GM21717 (cell line): ENCODE results near the gene CEP192.
A peak's percentile ranks its signal among the peaks of the same experiment; 100 is the strongest.

Source experiments
- ATAC-seq: cut with Tn5 transposase; IDR thresholded peaks from one replicate; pipeline ENCODE4 v1.9.1; 2021; ENCODE audit warnings: mild to moderate bottlenecking, moderate library complexity; ENCODE audit not compliant: unreplicated experiment

CEP192 gene

GRCh38 chr18:13099113-13099512, 108.0 kb downstream of the CEP192 start:
- ATAC-seq, result no peak

GRCh38 chr18:13100942-13101658, 109.9 kb downstream of the CEP192 start:
- ATAC-seq, result no peak

DNA sequence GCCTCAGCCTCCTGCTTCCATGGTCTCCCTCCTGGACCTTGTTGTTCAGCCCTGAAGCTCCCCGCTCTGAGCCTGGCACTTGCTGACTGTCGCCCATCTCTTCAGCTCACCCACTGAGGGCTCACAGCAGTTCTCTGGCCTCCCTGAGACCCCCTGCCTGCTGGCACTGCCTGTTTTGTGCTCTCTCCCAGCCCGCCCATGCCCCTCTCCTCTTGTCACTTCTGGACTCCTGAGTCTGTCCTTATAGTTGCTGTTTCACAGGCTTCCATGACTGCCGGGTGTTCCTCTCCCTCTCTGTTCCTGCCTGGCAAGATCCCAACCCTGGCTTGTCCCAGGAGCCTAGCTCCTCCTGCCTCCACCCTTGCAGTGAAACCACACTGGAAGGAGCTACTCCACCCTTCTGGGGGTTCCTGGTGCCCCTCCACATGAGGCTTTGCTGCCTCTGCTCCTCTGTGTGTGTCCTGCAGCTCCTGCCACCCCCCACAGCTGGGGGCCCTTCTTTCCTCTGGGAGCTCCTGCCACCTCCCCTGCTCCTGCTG, 110.6 kb downstream of the CEP192 start:
- ATAC-seq, result no peak

DNA sequence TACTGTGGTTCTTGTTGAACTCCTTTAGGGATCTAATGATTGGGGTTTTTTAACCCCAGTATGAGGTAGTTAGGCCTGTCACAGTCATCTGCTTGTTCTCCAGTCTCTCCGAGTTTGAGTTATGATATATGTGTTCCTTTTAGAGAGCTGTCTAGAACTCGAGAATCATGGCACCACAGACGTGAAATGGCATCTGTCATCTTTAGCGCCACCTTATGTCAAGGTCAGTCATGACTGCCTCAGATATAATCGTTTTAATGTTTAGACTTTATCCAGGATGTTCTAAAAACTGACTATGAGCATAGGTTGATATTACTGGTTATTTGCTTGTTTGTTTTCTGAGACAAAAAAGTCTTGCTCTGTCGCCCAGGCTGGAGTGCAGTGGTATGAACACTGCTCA, 112.2 kb downstream of the CEP192 start:
- no peak for ATAC-seq

- no peak for ATAC-seq
Measured at GRCh38 chr18:13105059-13105458, 113.9 kb downstream of the CEP192 start.

GRCh38 chr18:13107074-13107473, 115.9 kb downstream of the CEP192 start:
- ATAC-seq, result no peak

DNA sequence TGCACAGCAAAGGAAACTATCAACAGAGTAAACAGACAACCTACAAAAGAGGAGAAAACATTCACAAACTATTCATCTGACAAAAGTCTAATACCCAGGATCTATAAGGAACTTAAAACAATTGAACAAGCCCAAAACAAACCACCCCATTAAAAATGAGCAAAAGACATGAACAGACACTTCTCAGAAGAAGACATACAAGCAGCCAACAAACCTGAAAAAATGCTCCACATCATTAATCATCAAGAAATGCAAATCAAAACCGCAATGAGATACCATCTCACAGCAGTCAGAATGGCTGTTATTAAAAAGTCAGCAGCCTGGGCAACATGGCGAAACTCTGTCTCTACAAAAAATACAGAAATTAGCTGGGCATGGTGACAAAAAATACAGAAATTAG, 117.2 kb downstream of the CEP192 start:
- no peak for ATAC-seq

DNA sequence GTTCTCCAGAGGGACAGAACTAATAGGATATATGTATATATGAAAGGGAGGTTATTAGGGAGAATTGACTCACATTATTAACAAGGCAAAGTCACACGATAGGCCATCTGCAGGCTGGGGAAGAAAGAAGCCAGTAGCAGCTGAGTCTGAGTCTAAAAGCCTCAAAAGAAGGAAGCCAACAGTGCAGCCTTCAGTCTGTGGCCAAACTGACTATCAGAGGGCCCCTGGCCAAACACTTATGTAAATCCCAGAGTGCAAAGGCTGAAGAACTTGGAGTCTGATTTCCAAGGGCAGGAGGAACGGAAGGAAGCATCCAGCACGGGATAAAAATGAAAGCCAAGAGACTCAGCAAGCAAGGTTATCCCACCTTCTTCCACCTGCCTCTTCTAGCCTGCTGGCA, 119.4 kb downstream of the CEP192 start:
- no peak for ATAC-seq

DNA sequence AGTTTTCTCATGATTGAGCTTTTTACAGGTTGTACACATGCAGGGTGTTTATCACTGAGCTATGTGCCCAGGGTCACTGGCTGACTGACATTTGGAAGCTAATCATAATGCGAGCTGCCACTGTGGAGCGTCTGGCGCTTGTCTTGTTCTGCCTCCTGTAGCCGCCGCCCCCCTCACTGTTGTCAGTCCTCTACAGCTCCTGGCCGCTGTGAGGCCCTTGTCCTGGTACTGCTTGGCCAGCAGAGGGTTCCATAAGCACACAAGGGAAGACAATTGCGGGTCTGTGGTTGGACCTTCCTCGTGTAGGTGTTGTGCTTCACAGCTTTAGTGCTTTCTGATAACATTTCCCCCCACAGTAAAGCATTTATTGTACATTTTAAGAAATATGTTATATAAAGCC, 121.8 kb downstream of the CEP192 start:
- no peak for ATAC-seq

DNA sequence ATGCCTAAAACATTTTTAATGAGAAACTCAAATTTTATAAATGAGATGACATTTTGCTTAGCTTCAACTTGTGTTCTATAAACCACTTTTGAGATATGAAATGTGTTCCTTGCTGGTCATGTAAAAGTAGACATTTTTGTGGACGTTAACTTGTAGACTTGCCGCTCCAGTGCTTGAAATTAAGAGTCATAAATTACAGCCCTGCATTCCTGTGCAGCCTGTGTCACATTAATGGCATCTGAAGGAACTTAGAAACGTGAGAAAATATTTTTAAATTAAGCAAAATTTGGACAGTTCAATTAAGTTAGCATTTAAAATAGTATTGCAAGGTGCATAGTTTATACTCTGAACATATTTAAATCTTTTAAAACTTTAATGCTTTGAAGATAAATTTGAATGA, 129.1 kb downstream of the CEP192 start:
- no peak for ATAC-seq

DNA sequence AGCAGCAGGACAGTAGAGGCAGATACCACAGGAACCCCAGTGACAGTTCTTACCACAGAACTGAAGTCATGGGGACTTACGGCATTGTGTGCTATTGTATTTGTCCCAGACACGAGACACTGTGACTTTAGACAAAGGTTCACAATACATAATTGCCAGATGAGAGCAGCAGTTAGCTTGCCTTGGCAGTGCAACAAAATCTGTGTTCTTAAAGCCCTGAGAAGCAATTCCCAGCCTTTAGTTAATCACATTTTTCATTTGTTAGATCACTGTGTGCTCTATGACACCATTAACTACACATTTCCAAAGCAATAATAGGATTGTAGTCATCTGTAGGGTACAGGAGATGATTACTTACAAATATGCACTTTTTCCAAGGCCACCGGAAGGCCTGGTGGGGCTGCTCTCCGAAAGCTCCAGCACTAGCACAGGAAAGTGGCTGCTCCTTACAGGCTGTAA, 129.8 kb downstream of the CEP192 start:
- ATAC-seq, result no peak

GRCh38 chr18:13124411-13124810, 133.2 kb downstream of the CEP192 start:
- ATAC-seq, result no peak

- ATAC-seq, result no peak
Measured at GRCh38 chr18:13125191-13125590, 134.0 kb downstream of the CEP192 start.

DNA sequence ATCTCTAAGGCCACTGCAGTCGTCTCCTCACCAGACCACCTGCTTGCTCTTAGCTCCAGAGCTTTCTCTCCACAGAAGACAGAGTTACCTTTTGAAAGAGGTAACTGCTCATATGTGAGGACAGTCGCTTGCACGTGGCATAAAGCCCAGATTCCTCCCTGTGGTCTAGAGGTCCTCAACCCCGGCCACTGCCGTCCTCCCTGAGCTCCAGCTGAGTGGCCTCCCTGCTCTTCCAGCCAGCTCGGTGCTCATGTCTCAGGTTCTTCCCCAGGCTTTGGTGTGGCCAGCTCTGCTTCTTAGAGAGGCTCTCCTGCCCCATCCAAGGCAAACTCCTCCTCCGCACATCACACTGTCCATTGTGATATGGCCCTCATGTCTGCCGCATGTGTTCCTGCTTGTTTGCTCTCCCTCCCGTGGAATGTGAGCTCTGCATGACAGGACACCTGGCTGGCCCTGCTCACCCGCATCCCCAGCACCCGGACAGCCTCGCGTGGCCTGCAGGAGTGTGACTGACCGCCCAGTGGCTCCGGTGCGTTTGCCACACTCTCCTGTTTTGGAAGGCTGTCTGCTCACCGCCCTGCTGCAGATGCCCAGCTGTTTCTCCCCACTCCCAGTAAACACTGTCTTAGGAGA, 135.9 kb downstream of the CEP192 start:
- no peak for ATAC-seq

DNA sequence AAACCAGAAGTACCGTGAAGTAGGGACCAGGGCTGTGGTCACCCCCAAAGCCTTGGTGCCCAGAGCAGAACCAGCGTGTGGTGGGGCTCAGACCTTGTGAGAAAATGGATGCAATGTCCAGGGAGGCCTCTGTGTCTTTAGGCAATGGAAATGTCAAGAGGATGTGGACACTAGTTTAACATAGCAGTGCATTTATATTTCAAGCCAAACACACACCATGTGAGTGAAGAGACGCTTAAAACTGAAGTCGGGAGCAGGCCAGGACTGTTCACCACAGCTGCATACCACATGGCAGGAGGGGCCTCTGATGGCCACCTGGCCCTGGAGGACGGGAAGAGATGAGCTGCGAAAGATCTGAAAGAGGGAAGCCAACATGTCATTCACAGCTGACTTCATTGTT, 140.1 kb downstream of the CEP192 start:
- no peak for ATAC-seq

- ATAC-seq, result no peak
Measured at GRCh38 chr18:13134551-13135401, 143.6 kb downstream of the CEP192 start.

DNA sequence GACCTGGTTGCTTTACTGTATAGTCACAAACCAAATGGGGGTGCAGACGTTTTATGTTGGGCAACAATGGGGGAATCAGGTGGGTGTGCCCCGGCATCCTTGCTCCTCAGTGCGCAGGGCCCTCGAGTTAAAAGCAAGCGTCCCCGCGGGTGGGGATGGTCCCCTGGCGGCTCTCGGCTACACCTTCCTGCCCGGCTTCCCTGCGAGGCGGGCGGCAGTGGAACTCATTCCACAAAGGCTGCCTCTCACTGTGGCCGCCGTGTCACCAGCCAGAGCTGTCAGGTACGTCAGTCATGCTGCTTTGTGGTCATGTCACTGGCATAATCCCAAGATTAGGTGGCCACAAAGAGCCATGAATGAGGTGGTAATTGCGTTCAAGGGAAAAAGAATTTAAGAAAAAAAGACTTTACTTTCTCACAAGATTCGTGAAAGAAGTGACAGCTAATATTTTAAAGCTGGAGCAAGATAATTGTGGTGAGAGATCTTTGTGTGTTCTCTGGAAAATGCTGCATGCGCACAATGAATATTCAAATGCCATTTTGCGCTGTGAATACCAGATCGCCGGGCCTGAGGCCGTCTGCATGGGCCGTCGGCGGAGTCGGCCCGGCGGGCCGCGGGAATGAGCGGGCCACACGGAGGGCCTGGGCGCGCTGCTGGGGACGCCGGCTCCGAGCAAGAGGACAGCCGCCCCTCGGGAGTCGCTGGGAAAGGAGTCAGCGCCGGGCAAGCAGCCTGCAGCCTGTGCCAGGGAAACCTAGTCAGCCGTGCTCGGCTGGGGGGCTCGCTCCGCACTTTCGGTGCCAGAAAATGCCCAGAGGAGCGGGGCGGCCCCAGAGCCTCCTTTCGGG, 145.1 kb downstream of the CEP192 start:
- no peak for ATAC-seq

DNA sequence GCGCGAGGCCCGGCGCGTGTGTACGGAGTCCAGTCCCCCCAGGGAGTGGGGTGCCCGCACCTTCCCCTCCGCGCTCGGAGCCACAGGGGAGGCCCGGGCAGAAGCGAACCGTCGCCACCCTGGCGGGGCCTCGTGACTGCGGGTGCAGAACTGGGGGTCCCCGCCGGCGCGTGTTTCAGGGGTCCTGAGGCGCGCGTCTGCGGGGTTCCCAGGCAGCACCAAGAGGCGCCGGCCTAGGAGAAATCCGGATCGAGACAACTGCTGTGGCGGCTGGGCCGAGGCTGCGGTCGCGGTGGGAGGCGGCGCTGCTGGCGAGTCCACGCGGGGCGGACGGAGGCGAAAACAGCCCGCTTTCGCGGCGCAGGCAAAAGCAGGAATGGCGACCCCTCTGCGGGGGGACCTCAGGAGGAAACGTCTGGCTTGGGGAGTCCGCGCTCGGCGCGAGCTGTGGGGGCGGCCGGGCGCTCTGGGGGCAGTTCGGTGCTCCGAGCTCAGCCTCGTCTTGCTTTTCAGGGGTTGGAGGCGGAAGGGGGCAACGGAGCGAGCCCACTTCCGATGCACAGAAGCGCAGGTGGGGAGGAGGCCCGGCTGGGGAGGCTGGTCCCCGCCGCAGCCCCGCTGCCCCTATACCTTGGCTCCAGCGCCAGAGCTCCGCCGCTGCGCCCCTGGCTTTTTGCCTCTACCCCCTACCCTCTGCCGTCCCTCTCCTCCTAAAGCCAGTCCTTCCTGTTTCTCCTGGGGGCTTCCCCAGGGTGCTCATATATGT, 145.9 kb downstream of the CEP192 start:
- no peak for ATAC-seq

- ATAC-seq, result peak; percentile 81
Measured at GRCh38 chr18:13137670-13138419, 146.7 kb downstream of the CEP192 start.
